HepG2 (cell line): ENCODE measurements around the gene PPP1R12B. TPM values are rescaled to one million over a fixed set of nuclear protein-coding genes. Genes with fewer than 3 reads are reported as not detected.

Source experiments
- ATAC-seq: fragments of 200-7000 bp; cut with Tn5 transposase; 3 replicates; pipeline ENCODE4 v1.9.1; 2020; ENCODE audit warnings: mild to moderate bottlenecking, moderate library complexity
- BruUV-seq: library from RNA; stranded (reverse); fragments of 400-500 nt; replicated peaks from 2 replicates; lab custom pipeline; 2021; lab: Mats Ljungman, UMichigan
- CTCF ChIA-PET: fragments of 300-600 bp; formaldehyde crosslinking; extraction: SDS; loops from one replicate; lab custom pipeline; 2021; ENCODE audit warnings: low total read pairs, inconsistent platforms, low intra/inter-chr PET ratio; lab: Yijun Ruan, JAX
- POLR2A ChIA-PET: fragments of 350-600 bp; sonication (Branson Sonifier 250); formaldehyde crosslinking; loops from one replicate; lab custom pipeline; 2020; ENCODE audit warnings: antibody characterized with exemption, inconsistent platforms; lab: Yijun Ruan, JAX
- DNase-seq: peaks from one replicate; pipeline ENCODE4 v3.0.0-alpha.2; 2015; ENCODE audit warnings: low spot score
- FAIRE-seq: peaks from 3 replicates; lab custom pipeline; 2011; peaks lifted over from hg19 to GRCh38; lab: Jason Lieb, UNC
- H2AFZ ChIP-seq: one replicate; pipeline ENCODE4 v1.6.1; 2011; ENCODE audit warnings: low read length, inconsistent platforms
- H3K27ac ChIP-seq: fragments of 300-600 bp; 3 replicates; pipeline ENCODE4 v1.8.0; 2011; ENCODE audit warnings: mixed run types, mild to moderate bottlenecking, mixed read lengths, low read length, inconsistent platforms; ENCODE audit not compliant: insufficient read depth; ENCODE audit errors: extremely low read length
- H3K27me3 ChIP-seq, 2 experiments: fragments of 200-600 bp in 1 of 2; 2 replicates in 1 of 2; 3 replicates in 1 of 2; pipeline versions ENCODE4 v1.6.0 to v1.8.0; 2011; ENCODE audit warnings: low read length in 2 of 2, mild to moderate bottlenecking in 2 of 2, moderate library complexity in 2 of 2, inconsistent platforms in 1 of 2; ENCODE audit not compliant: insufficient read depth in 2 of 2, control insufficient read depth in 1 of 2
- H3K36me3 ChIP-seq, 2 experiments: fragments of 200-600 bp in 1 of 2; replicated peaks in 1 of 2; 2 replicates in 1 of 2; 3 replicates in 1 of 2; pipeline versions ENCODE4 v1.5.1 to v1.8.0; 2011; ENCODE audit warnings: low read length in 2 of 2, inconsistent platforms in 1 of 2; ENCODE audit not compliant: insufficient read depth in 2 of 2, control insufficient read depth in 1 of 2
- H3K4me1 ChIP-seq: 2 replicates; pipeline ENCODE4 v1.5.1; 2012; ENCODE audit warnings: low read length, inconsistent platforms; ENCODE audit not compliant: insufficient read depth
- H3K4me2 ChIP-seq: 2 replicates; pipeline ENCODE4 v1.6.0; 2011; ENCODE audit warnings: low read depth, low read length, inconsistent platforms
- H3K4me3 ChIP-seq, 3 experiments: fragments of 200-600 bp in 1 of 3; sonication (generic), shearing (Covaris generic) in 1 of 3; replicated peaks in 1 of 3; 2 replicates each; pipeline ENCODE4 v1.5.1; 2011 to 2016; ENCODE audit warnings: low read length in 3 of 3, inconsistent platforms in 2 of 3, low read depth in 2 of 3, mild to moderate bottlenecking in 2 of 3, control low read depth in 1 of 3, mixed read lengths in 1 of 3; ENCODE audit not compliant: insufficient read depth in 1 of 3
- H3K79me2 ChIP-seq: one replicate; pipeline ENCODE4 v1.6.1; 2011; ENCODE audit warnings: low read length, inconsistent platforms; ENCODE audit not compliant: insufficient read depth
- H3K9ac ChIP-seq: 2 replicates; pipeline ENCODE4 v1.6.0; 2011; ENCODE audit warnings: mild to moderate bottlenecking, low read depth, low read length, inconsistent platforms; ENCODE audit not compliant: insufficient read depth
- H3K9me3 ChIP-seq: 2 replicates; pipeline ENCODE4 v1.5.1; 2012; ENCODE audit warnings: mild to moderate bottlenecking, low read length
- H4K20me1 ChIP-seq: 2 replicates; pipeline ENCODE4 v1.6.0; 2011; ENCODE audit warnings: inconsistent platforms, mild to moderate bottlenecking, low read length, moderate library complexity; ENCODE audit not compliant: insufficient read depth
- FOXP1 ChIP-seq, 2 experiments: fragments of 450-650 bp in 1 of 2; IDR thresholded peaks; 2 replicates each; pipeline ENCODE4 v1.6.1; 2017 to 2018; ENCODE audit warnings: antibody characterized with exemption in 1 of 2
- KDM5B ChIP-seq: sonication (generic); formaldehyde crosslinking; IDR thresholded peaks from 2 replicates; pipeline ENCODE4 v1.4.0; 2020; ENCODE audit warnings: missing genetic modification reagents, mild to moderate bottlenecking, borderline replicate concordance
- KLF15 ChIP-seq: sonication (generic); formaldehyde crosslinking; IDR thresholded peaks from 2 replicates; pipeline ENCODE4 v1.8.1; 2023; ENCODE audit warnings: borderline replicate concordance, mild to moderate bottlenecking, inconsistent platforms, missing genetic modification reagents, mixed read lengths
- RARG ChIP-seq: sonication (generic); formaldehyde crosslinking; IDR thresholded peaks from 2 replicates; pipeline ENCODE4 v1.4.0; 2020; ENCODE audit warnings: low read depth, mild to moderate bottlenecking, missing genetic modification reagents
- SMYD3 ChIP-seq: sonication (generic); formaldehyde crosslinking; IDR thresholded peaks from 2 replicates; pipeline ENCODE4 v1.8.1; 2023; ENCODE audit warnings: mild to moderate bottlenecking, missing genetic modification reagents
- ZBTB8A ChIP-seq: sonication (generic); formaldehyde crosslinking; IDR thresholded peaks from 2 replicates; pipeline ENCODE4 v1.4.0; 2020; ENCODE audit warnings: mild to moderate bottlenecking, low read depth, missing genetic modification reagents, borderline replicate concordance
- ZMYM4 ChIP-seq: sonication (generic); formaldehyde crosslinking; IDR thresholded peaks from 2 replicates; pipeline ENCODE4 v1.8.1; 2023; ENCODE audit warnings: mild to moderate bottlenecking, missing genetic modification reagents
- ZNF577 ChIP-seq: sonication (generic); formaldehyde crosslinking; IDR thresholded peaks from 2 replicates; pipeline ENCODE4 v1.4.0; 2020; ENCODE audit warnings: mild to moderate bottlenecking, low read depth, missing genetic modification reagents, borderline replicate concordance
- ZNF619 ChIP-seq: sonication (generic); formaldehyde crosslinking; IDR thresholded peaks from 2 replicates; pipeline ENCODE4 v1.4.0; 2020; ENCODE audit warnings: mild to moderate bottlenecking, missing genetic modification reagents
- ZNF670 ChIP-seq: sonication (generic); formaldehyde crosslinking; IDR thresholded peaks from 2 replicates; pipeline ENCODE4 v1.8.0; 2022; ENCODE audit warnings: mild to moderate bottlenecking, missing genetic modification reagents, borderline replicate concordance
- WGBS: methylation state at CpG from one replicate; pipeline ENCODE4 v1.1.6; 2017; ENCODE audit warnings: low lambda C conversion rate; 5-methylcytosine and 5-hydroxymethylcytosine counted together
- in situ Hi-C: cut with HindIII; loops from 2 replicates; pipeline ENCODE4 v1.10.0; 2017; ENCODE audit warnings: low pct_unique_long_range_greater_than_20kb; ENCODE audit not compliant: extremely low pct_ligation_motif_present
- intact Hi-C: fragments of 100-400 bp; cut with micrococcal nuclease; formaldehyde crosslinking; loops from one replicate; pipeline ENCODE4 v1.10.0; 2022; ENCODE audit not compliant: unreplicated experiment
- polyA plus RNA-seq, 8 experiments: library from polyadenylated mRNA; depleted of rRNA in 3 of 8; stranded (reverse) in 7 of 8; unstranded in 1 of 8; fragments of >200 nt; fragmentation: Illumina TruSeq in 4 of 8; extraction: Trizol in 4 of 8; gene quantifications; 2 replicates each; pipeline versions ENCODE4 v1.2.1 to v1.2.3, GENCODE V29; 2011 to 2016; ENCODE audit warnings: low read depth in 4 of 8, missing spikeins in 1 of 8, mixed read lengths in 1 of 8; ENCODE audit not compliant: insufficient read depth in 1 of 8
- total RNA-seq, 5 experiments: library from RNA; depleted of rRNA; stranded (reverse); fragments of >200 nt; fragmentation: Illumina TruSeq; extraction: Trizol; gene quantifications; 2 replicates each; pipeline ENCODE4 v1.2.3, GENCODE V29; 2016; ENCODE audit warnings: low read depth in 1 of 5
- TF ChIP-seq, protein P1 (sequence below), 2 experiments: IDR thresholded peaks; 2 replicates each; pipeline ENCODE4 v1.6.1; 2011 to 2012; ENCODE audit warnings: low read length in 2 of 2, borderline replicate concordance in 1 of 2, low read depth in 1 of 2, mild to moderate bottlenecking in 1 of 2, moderate library complexity in 1 of 2
- TF ChIP-seq, protein P2 (sequence below): sonication (generic); formaldehyde crosslinking; conservative IDR thresholded peaks from 2 replicates; pipeline ENCODE4 v1.8.1; 2023; ENCODE audit warnings: missing genetic modification reagents
- TF ChIP-seq, protein P3 (sequence below): sonication (generic); formaldehyde crosslinking; IDR thresholded peaks from 2 replicates; pipeline ENCODE4; 2020; ENCODE audit warnings: missing genetic modification reagents, mild to moderate bottlenecking, borderline replicate concordance

Gene PPP1R12B
- total and polyA plus RNA-seq, 2 of the 13 experiments (the other 11 are each of a cell fraction or from before 2014, with no cell fraction given), result 12.0 to 13.6 TPM

DNA sequence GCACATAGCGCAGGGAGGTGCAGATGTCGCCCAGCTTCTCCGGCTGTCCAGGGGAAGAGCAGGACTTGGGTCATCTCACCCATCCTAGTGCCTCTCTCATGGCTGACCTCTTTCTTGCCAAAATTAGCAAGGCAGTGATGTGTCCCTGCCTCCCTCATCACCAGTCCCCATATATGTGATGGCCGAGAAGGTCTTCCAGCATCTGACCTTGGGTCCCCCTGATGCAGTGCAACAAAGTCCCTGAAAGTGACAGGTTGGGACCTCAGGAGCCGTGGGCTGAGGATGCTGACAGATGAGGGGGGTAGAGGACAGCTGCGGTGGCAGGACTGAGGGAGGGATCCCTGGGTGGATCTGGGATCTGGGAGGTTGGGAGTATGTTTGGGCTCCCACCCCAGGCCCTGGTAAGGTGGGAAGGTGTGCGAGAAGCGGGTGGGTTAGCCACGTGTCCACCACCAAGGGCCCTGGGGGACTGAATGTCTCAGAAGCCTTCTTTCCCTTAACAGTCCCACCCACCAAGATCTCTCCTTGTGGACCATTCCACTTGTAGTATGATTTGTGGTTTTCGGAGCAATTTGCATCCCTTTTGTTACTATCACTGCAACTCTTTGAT, 252.0 kb downstream of the PPP1R12B start:
- H3K27me3 ChIP-seq, result no peaks in the 10 kb centered on the region
- 49% methylated on average over 9 of the region's 10 CpGs for WGBS
- H2AFZ ChIP-seq, result no peak overlapping the region
- H4K20me1 ChIP-seq, result no peaks in the 10 kb centered on the region; the same call in 1 of the 2 replicates
- H3K4me2 ChIP-seq, result no peak overlapping the region
- H3K9ac ChIP-seq, result no peak overlapping the region
- H3K36me3 ChIP-seq, result no peaks in the 10 kb centered on the region
- FAIRE-seq (no peak), ATAC-seq (no peak; the same call in 2 of the 3 replicates), DNase-seq (no peak)
- no peaks in the 10 kb centered on the region for H3K4me1 ChIP-seq
- H3K27ac ChIP-seq, result no peak overlapping the region
- H3K9me3 ChIP-seq, result no peaks in the 10 kb centered on the region
- no peaks in the 10 kb centered on the region for H3K79me2 ChIP-seq
- intact Hi-C loops, result loop anchor here (1.0 kb wide), 1 partner anchor 99 kb away; no protein-coding TSS in a partner anchor
- in situ Hi-C loops, result no loop called here
- BruUV-seq, result no TSS peak
- ChIA-PET POLR2A (no interaction called here), CTCF (interaction anchor here (1.1 to 1.7 kb wide), 3 partner anchors 25 to 119 kb away, joined by 3 to 12 read pairs (median 4); no protein-coding TSS in a partner anchor)
- no peak overlapping the region for H3K4me3 ChIP-seq
- no peak for TF ChIP-seq ZNF670
- no peak for TF ChIP-seq SMYD3 (CRISPR knock-in tag)
- no peak for TF ChIP-seq RARG (CRISPR knock-in tag)
- TF ChIP-seq ZNF619, result no peak
- TF ChIP-seq, protein P1, sequence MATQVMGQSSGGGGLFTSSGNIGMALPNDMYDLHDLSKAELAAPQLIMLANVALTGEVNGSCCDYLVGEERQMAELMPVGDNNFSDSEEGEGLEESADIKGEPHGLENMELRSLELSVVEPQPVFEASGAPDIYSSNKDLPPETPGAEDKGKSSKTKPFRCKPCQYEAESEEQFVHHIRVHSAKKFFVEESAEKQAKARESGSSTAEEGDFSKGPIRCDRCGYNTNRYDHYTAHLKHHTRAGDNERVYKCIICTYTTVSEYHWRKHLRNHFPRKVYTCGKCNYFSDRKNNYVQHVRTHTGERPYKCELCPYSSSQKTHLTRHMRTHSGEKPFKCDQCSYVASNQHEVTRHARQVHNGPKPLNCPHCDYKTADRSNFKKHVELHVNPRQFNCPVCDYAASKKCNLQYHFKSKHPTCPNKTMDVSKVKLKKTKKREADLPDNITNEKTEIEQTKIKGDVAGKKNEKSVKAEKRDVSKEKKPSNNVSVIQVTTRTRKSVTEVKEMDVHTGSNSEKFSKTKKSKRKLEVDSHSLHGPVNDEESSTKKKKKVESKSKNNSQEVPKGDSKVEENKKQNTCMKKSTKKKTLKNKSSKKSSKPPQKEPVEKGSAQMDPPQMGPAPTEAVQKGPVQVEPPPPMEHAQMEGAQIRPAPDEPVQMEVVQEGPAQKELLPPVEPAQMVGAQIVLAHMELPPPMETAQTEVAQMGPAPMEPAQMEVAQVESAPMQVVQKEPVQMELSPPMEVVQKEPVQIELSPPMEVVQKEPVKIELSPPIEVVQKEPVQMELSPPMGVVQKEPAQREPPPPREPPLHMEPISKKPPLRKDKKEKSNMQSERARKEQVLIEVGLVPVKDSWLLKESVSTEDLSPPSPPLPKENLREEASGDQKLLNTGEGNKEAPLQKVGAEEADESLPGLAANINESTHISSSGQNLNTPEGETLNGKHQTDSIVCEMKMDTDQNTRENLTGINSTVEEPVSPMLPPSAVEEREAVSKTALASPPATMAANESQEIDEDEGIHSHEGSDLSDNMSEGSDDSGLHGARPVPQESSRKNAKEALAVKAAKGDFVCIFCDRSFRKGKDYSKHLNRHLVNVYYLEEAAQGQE (IDR thresholded peaks at IDR 0.05; ENCODE audit: borderline replicate concordance in 1 of 2, low read depth in 1 of 2, low read length in 2 of 2), result no peak
- TF ChIP-seq KDM5B (CRISPR knock-in tag), result no peak
- no peak for TF ChIP-seq ZNF577
- TF ChIP-seq, protein P2, sequence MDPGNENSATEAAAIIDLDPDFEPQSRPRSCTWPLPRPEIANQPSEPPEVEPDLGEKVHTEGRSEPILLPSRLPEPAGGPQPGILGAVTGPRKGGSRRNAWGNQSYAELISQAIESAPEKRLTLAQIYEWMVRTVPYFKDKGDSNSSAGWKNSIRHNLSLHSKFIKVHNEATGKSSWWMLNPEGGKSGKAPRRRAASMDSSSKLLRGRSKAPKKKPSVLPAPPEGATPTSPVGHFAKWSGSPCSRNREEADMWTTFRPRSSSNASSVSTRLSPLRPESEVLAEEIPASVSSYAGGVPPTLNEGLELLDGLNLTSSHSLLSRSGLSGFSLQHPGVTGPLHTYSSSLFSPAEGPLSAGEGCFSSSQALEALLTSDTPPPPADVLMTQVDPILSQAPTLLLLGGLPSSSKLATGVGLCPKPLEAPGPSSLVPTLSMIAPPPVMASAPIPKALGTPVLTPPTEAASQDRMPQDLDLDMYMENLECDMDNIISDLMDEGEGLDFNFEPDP (CRISPR knock-in tag), result no peak
- no peak for TF ChIP-seq KLF15
- no peak for TF ChIP-seq FOXP1 (IDR thresholded peaks at IDR 0.05)
- no peak for TF ChIP-seq FOXP1 (CRISPR knock-in tag; IDR thresholded peaks at IDR 0.05)
- no peak for TF ChIP-seq ZBTB8A
- no peak for TF ChIP-seq ZMYM4 (CRISPR knock-in tag)
- TF ChIP-seq, protein P3, sequence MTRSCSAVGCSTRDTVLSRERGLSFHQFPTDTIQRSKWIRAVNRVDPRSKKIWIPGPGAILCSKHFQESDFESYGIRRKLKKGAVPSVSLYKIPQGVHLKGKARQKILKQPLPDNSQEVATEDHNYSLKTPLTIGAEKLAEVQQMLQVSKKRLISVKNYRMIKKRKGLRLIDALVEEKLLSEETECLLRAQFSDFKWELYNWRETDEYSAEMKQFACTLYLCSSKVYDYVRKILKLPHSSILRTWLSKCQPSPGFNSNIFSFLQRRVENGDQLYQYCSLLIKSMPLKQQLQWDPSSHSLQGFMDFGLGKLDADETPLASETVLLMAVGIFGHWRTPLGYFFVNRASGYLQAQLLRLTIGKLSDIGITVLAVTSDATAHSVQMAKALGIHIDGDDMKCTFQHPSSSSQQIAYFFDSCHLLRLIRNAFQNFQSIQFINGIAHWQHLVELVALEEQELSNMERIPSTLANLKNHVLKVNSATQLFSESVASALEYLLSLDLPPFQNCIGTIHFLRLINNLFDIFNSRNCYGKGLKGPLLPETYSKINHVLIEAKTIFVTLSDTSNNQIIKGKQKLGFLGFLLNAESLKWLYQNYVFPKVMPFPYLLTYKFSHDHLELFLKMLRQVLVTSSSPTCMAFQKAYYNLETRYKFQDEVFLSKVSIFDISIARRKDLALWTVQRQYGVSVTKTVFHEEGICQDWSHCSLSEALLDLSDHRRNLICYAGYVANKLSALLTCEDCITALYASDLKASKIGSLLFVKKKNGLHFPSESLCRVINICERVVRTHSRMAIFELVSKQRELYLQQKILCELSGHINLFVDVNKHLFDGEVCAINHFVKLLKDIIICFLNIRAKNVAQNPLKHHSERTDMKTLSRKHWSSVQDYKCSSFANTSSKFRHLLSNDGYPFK, result no peak
